ENCODE measurements around the gene LIPT1.

DNA sequence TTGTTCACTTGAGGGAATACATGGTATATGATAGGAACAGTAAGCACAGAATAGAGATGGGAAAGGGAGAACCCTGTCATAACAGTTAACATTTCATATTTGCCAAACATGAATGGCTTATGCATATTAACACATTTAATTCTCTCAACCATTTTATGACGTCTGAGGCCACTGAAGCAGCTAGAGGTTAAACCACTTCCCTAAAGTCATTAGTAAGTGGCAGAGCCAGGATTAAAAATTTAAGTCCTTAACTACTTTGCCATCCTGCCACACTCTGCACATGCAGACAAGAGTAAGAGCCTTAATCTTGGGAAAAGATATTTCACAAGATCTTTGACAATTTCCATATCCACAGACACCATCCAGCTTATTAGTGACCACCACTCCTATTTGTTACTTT is 2.1 kb downstream of the LIPT1 start:
- TF ChIP-seq POLR2A (IDR thresholded peaks at IDR 0.05) = no peak
- TF ChIP-seq, protein P1, sequence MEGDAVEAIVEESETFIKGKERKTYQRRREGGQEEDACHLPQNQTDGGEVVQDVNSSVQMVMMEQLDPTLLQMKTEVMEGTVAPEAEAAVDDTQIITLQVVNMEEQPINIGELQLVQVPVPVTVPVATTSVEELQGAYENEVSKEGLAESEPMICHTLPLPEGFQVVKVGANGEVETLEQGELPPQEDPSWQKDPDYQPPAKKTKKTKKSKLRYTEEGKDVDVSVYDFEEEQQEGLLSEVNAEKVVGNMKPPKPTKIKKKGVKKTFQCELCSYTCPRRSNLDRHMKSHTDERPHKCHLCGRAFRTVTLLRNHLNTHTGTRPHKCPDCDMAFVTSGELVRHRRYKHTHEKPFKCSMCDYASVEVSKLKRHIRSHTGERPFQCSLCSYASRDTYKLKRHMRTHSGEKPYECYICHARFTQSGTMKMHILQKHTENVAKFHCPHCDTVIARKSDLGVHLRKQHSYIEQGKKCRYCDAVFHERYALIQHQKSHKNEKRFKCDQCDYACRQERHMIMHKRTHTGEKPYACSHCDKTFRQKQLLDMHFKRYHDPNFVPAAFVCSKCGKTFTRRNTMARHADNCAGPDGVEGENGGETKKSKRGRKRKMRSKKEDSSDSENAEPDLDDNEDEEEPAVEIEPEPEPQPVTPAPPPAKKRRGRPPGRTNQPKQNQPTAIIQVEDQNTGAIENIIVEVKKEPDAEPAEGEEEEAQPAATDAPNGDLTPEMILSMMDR (IDR thresholded peaks at IDR 0.05) = no peak

Measured in vagina (tissue), 2 donors.